Right forelimb (tissue), 1 donor: Measurements from ENCODE around the gene DNPH1.

Experiments
- DNase-seq: peaks from one replicate; pipeline ENCODE4 v3.0.0-alpha.2; 2018

DNPH1 gene

GRCh38 chr6:43207286-43207685 lies 22.0 kb downstream of the DNPH1 start:
- no peak for DNase-seq

DNA sequence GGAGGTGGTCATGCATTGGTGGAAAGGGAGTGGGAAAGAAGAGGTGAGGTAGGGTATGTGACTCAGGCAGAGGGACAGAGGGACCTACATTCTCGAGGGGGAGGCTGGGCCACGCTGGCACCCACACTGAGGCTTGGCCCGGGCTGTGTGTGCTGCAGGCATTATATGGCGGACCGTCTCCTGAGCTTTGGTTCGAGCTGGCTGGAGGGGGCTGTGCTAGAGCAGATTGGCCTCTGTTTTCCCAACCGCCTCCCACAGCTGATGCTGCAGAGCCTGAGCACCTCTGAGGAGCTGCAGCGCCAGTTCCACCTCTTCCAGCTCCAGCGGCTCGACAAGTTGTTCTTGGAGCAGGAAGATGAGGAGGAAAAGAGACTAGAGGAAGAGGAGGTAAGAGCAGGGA lies 23.4 kb downstream of the DNPH1 start:
- DNase-seq, result no peak

DNA sequence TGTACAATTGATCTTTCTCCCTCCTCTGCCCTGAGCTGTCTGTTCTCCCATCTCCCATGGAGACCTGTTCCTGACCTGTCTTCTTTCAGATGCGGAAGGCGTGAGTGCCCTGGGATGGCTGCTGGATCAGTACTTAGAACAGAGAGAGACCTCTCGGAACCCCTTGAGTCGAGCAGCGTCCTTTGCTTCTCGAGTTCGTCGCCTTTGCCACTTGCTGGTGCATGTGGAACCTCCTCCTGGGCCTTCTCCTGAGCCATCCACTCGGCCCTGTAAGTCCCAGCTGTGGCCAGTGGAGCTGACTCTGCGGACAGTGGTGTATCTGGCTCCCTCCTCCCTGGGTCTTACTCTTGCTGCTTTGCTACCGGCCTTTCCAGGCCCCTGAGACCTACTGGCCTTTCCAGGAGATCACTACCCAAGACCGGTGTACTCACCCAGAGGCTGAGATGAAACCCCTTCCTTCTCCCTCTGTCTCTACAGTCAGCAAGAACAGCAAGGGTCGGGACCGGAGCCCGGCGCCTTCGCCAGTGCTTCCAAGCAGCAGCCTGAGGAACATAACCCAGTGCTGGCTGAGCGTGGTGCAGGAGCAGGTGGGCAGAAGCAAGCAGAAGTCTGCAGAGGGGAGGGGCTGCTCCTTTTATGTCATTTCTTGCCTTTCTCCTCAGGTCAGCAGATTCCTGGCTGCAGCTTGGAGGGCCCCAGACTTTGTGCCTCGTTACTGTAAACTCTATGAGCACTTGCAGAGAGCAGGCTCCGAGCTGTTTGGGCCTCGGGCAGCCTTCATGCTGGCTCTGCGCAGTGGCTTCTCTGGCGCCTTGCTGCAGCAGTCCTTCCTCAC lies 24.8 kb downstream of the DNPH1 start:
- no peak for DNase-seq

DNA sequence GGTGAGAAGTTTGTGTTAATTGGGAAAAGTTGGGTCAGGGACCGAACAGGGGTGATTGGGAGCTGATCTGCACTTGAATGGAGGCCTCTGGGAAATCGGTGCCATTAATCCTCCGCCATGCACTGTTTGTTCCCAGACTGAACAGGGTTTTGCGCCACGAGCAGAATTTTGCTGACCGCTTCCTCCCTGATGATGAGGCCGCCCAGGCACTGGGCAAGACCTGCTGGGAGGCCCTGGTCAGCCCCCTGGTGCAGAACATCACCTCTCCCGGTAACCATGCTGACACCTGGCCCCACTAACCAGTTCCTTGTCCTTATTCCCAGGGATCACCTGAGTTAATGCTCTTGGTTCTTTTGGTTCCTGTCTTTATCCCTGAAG lies 25.6 kb downstream of the DNPH1 start:
- DNase-seq, result no peak

- DNase-seq, result no peak
Measured at GRCh38 chr6:43203029-43203717, 26.1 kb downstream of the DNPH1 start.

DNA sequence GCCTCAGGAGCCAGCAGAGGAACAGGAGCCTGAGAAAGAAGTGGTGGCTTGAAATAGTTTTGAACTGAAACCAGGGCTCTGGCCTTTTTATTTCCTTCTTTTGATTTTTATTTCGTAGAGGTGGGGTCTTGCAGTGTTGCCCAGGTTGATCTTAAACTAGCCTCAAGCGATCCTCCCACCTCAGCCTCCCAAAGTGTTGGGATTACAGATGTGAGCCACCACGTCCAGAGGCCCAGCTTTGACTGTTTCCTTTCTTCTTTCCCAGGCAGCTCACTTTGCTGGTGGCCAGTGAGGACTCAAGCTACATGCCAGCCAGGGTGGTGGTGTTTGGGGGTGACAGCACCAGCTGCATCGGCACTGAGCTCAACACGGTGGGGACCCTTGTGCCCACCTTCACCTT lies 26.8 kb downstream of the DNPH1 start:
- no peak for DNase-seq

DNA sequence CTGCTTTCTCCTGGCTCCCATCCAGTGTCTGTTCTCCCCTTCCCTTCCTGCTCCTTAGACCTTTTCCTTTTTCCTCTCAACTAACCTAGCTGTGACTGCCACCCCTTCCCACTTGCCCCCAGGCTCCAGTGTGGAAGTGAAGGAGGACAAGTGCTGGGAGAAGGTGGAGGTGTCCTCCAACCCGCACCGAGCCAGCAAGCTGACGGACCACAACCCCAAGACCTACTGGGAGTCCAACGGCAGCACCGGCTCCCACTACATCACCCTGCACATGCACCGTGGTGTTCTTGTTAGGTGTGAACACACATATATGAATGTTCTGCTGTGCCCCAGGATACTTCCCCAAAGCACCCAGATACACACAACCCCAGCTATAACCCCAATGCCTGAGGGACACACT lies 28.7 kb downstream of the DNPH1 start:
- DNase-seq, result no peak

- DNase-seq, result no peak
Measured at GRCh38 chr6:43199912-43200311, 29.4 kb downstream of the DNPH1 start.

DNA sequence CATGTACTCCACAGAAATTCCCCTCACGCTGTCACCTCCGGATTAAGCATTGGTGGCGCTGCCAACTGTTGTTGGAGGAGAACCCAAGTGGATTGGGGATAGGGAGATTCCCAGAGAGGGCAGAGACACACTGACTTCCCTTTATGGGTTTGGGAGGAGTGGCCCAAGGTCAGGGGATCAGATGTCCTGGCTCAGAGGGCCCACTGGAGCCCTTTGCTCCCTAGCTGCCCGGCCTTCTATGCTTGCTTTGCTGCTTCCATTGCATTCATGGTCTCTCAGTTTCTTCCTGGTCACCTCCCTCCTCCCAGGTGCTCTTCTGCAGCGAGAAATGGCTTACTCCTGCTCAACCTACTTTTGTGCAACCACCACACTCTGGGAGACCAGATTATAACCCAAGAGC lies 32.9 kb downstream of the DNPH1 start:
- no peak for DNase-seq

GRCh38 chr6:43193929-43194328 lies 35.4 kb downstream of the DNPH1 start:
- no peak for DNase-seq

DNA sequence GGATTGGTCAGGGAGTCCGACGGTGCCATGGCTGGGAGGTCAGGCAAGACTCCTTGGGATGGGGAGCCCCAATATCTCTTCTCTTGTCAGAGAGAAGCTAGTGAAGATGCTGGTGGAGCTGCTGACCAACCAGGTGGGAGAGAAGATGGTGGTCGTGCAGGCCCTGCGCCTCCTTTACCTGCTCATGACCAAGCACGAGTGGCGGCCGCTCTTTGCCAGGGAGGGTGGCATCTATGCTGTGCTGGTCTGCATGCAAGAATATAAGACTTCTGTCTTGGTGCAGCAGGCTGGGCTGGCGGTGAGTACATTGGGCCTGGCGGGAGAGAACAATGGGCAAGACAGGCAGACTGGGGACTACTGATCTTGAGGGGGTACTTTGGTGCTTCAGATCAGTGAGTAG lies 36.4 kb downstream of the DNPH1 start:
- no peak for DNase-seq

GRCh38 chr6:43189776-43190304 lies 39.4 kb downstream of the DNPH1 start:
- no peak for DNase-seq

DNA sequence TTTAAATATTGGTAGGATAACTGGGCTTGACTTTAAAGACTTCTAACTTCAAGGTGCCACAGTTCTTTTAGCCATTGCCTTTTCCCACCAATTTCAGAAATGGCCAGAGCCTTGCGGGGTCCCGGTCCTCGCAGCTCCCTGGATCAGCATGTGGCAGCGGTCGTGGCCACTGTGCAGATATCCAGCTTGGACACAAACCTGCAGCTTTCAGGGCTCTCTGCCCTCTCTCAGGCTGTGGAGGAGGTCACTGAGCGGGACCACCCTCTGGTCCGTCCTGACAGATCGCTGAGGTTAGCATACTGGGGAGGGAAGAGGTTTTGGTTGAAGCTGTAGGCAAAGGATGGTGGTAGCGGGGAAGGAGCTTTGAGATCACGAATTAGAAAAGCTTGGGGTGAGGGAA lies 40.9 kb downstream of the DNPH1 start:
- no peak for DNase-seq

DNA sequence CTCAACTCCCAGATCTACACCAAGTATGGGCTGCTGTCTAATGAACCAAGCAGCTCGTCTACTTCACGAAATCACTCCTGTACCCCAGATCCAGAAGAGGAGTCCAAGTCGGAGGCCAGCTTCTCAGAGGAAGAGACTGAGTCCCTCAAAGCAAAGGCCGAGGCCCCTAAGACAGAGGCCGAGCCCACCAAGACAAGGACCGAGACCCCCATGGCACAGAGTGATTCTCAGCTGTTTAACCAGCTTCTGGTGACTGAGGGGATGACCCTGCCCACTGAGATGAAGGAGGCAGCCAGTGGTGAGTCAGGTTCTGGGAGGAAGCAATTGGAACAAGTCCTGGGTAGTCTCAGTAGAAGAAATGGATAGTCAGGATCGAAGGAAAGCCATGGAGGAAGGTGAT lies 41.5 kb downstream of the DNPH1 start:
- no peak for DNase-seq

GRCh38 chr6:43186706-43187105 lies 42.6 kb downstream of the DNPH1 start:
- DNase-seq, result no peak

- no peak for DNase-seq
Measured at GRCh38 chr6:43186019-43186418, 43.3 kb downstream of the DNPH1 start.

- DNase-seq, result no peak
Measured at GRCh38 chr6:43185391-43185985, 43.8 kb downstream of the DNPH1 start.

DNA sequence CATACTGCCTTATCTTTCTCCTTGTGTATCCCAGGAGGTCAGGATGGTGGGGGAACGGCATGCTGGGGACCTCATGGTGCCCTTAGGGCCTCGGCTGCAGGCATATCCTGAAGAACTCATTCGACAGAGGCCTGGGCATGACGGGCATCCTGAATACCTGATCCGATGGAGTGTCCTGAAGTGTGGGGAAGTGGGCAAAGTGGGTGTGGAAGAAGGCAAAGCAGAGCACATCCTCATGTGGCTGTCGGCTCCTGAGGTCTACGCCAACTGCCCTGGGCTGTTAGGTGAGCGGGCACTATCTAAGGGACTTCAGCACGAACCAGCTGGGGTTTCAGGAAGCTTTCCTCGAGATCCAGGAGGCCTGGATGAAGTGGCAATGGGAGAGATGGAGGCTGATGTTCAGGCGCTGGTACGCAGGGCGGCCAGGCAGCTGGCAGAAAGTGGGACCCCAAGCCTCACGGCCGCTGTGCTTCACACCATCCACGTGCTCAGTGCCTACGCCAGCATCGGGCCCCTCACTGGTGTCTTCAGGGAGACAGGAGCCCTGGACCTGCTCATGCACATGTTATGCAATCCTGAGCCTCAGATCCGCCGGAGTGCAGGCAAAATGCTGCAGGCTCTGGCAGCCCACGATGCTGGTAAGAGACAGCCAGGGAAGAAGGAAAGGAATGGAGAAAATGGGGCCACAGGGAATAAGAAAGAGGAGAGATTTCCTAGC lies 44.9 kb downstream of the DNPH1 start:
- no peak for DNase-seq

- DNase-seq, result no peak
Measured at GRCh38 chr6:43183441-43183840, 45.8 kb downstream of the DNPH1 start.

GRCh38 chr6:43181942-43182860 lies 47.1 kb downstream of the DNPH1 start, which contains the start of gene CUL9:
Gene CUL9, plus strand, starts transcription at chr6:43182196. Its CDS starts 2,115 bp downstream, at chr6:43184311.
- DNase-seq, result peak; percentile 90

DNA sequence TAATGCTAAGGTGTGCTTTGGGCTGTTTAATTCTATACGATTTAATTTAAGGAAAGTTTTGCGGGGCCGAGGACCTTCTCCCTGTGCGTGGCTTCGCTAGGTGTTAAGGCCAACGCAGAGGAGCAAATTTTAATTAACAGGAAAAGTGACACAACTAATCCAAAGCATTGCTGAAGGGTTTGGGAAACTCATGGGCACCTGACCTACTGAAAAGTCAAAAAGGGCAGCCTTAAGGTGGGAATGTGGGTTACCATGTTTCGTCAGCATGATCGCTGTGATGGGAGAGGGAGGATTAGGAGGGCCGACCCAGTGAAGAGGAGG lies 47.7 kb downstream of the DNPH1 start:
- peak; percentile 49 for DNase-seq

DNA sequence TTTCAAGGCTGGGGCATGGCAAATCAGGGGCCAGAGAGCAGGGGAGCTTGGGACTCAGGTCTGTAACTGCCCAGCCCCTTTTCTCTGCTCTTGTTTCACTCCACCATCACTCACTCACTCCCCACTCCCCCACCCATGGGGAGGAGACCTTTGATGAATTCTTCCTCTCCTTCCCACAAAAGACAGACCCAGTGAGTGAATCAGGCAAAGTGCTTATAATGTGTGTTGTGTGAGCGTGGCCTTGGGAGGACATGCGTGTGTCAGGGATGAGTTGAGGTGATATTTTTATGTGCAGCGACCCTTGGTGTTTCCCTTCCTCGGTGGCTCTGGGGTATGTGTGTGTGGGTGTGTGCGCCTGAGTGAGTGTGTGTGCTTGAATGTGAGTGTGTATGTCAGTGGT lies 48.3 kb downstream of the DNPH1 start:
- no peak for DNase-seq
